DMS79 treated with DMSO at 0.1 percent for 48 hours (cell line): Measurements from ENCODE around the gene IL4R.
"Not testable (repeated sequence)": the region's sequence is repeated elsewhere in the genome, so short reads cannot be mapped to it uniquely, and the experiment has no call there.

Source experiments
- DNase-seq: peaks from one replicate; lab custom pipeline; 2025; lab: John Stamatoyannopoulos, UW

The IL4R gene

DNA sequence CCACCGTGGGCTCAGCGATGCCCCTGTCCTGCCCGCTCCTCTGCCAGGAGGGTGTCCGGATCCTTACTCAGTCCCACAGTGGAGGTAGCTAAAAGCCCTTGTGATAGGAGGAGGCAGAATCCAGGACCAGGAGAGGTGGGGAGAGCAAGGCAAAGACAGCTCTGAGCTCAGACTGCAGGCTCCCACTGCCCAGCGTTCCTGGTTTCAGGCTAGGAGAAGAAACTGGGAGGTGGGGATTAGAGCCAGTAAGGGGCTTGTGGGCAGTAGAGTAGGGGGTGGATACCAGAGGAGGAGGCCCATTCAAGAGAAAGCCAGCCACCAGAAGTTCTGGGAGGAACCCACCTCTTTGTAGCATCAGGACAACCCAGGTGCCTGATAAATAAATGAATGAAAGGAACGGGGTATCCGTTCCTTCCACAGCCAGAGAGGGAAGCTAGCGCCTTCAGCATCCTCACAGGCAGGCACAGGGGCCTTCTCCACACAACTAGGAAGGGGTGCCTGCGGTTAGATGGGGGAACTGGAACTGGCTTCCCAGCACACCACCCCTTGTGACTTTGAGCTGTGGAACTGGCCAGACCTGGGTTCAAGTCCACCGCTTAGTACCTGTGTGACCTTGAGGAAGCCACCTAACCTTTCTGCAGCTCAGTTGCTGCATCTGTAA lies 90.5 kb downstream of the IL4R start:
- no peak for DNase-seq

DNA sequence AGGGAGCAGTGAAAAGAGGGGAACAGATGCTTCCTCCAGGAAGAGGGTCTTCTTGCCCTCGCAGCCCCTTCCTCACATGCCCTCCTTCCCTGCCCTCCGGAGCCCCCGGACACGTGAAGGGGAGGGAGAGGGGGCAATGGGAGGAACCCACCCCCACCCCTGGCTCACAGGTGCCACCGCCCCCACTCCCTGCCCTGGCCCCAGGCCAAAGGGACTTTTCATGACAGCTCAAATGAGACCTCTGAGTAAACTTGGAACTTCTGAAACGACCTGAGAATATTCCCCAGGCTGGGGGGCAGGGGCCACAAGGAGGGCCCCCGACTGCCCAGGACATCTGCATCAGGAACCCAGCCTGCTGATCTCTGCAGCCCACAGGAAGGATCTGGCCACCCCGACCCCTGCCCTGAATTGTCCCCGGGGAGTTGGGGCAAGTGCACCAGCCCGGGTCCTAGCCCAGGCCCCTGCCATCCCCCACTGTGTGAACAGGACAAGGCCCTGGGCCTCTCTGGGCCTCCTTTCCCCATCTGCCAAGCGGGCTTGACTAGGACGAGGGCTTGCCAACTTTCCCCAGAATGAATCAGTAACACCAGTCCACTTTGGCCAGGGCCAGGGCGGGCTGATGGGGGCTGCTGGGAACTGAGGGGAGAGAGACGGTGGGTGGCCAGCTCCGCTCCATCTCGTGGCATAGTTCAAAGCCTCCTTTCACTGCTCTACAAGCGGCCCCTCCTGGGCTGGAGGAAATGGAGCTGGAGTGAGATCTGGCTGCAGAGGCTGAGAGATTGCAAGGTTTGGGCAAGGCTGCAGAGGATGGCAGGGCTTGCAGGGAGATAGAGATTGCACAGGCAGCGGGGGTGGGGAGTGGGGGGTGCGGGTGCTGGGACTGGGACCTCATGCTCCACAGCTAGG lies 92.0 kb downstream of the IL4R start:
- DNase-seq = no peak

DNA sequence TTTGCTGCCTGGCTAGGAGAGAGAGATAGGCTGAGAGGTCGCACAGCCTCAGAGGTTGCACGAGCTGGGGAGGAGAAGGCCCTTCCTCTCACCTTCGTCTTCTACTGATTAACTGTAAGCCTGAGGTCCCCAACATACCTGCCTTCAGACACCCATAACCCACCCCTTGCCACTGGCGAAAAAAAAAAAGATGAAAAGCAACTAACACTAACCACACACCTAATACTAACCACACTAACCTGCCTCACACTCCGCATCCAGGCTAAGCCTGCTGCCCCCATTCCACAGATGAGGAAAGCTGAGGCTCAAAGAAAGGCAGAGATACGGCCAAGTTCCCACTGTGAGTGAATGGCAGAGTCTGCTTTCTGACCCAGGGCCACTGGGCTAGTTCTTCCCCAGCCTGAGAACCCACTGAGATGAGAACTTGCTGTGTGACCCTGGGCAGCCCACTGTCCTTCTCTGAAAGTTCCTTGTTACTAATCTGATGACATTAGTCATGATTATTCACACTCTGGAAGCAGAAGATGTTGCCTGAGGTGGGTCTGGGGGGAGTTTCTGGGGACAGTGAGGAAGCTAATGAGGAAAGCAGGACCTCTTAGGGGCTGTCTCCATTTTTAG lies 92.8 kb downstream of the IL4R start:
- DNase-seq = no peak

DNA sequence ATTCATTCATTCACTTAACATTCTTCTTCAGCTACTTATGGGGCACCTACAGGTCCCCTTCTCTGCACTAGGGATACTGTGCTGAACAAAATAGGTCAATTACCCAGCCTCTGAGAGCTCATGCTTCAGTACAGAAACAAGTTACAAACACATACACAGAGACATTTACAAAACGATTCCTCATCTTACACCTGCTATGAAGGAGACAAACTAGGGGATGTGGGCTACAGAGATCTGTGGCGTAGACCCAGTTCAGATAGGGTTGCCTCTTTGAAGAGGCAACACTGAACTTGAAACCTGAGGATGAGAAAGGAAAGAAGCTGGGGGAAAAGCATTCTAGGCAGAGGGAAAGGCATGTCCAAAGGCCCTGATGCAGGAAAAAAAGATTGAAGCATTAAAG lies 93.4 kb downstream of the IL4R start:
- DNase-seq = no peak

DNA sequence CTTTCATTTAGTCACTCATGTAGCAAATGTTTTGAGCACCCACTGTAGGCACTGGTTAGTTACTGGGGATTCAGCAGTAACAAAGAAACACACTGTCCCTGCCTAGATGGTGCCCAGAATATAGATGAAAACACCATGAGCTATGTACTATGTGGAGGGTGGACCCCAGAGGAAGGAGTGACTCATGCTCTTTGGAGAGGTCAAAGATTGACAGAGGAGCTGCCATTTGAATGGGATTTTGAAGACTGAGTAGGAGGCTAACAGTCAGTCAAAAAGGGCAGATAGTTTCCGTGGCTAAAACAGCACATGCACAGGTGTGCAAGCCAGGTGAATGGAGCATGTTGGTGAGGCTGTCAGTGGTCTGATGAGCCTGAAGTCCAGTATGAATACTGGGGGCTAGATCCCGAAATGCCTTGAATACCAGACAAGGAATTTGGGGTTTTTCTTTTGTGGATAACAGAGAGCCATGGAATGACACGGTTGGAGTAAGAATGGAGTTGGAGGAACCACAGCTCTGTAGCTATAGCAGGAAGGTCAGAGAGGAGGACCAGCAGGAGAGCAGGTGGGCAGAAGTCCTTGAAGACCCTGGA lies 94.3 kb downstream of the IL4R start:
- no peak for DNase-seq

DNA sequence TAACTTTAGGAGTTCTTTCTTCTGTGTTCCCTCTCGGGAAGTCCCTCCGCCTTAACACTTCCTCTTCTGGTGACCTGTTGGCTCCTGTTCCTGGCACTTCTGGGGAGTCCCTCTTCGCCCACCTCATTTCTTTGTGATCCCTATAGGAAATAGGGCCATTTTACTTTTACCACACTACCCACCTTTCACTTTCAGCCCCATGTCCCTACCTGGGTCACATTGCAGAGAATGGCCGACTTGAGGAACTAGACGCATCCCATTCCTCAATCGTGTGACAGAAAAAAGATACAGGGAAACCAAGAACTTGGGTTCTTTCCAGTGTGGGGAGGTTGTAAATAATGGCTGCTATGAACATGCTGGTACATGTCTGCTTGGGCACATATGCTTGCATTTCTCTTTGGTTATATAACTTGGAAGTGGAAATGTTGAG lies 94.8 kb downstream of the IL4R start:
- no peak for DNase-seq

DNA sequence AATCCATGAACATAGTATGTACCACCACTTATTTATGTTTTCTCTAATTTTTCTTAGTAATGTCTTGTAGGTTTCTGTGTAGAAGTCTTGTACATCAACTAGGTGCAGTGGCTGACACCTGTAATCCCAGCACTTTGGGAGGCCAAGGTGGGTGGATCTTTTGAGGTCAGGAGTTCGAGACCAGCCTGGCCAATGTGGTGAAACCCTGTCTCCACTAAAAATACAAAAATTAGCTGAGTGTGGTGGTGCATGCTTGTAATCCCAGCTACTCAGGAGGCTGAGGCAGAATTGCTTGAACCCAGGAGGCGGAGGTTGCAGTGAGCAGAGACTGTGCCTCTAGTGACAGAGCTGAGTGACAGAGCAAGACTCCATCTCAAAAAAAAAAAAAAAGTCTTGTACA lies 96.2 kb downstream of the IL4R start:
- DNase-seq = not testable (repeated sequence)

DNA sequence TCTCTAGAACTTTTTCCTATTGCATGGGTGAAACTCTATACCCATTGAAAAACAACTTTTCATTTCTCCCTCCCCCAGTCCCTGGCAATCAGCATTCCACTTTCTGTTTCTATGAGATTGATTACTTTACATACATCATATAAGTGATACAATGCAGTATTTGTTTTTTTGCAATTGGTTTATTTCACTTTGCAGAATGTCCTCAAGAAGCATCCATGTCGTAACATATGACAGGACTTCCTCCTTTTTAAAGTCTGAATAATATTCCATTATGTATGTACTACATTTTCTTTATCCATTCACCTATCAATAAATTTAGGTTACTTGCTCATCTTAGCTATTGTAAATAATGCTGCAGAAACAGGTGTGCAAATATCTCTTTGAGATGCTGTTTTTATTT lies 97.0 kb downstream of the IL4R start:
- DNase-seq = no peak

DNA sequence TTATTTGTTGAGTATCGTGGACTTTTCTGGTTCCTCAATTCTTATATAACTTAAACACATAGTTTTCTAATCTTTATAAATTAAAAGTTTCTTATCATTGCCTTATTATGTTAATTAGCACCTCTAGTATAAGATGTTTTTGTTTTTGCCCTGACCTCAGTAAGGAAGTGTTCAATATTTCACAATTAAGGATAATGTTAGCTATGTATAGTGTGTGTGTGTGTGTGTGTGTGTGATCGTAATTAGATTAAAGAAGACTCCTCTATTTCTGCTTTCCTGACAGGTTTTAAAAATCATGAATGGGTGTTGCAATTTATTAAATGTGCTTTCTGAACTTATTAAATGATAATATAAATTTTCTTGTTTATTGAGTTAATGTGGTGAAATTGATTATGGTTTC lies 100.2 kb downstream of the IL4R start:
- no peak for DNase-seq
